Measurements from ENCODE around the gene ABCA6.

ABCA6 gene

DNA sequence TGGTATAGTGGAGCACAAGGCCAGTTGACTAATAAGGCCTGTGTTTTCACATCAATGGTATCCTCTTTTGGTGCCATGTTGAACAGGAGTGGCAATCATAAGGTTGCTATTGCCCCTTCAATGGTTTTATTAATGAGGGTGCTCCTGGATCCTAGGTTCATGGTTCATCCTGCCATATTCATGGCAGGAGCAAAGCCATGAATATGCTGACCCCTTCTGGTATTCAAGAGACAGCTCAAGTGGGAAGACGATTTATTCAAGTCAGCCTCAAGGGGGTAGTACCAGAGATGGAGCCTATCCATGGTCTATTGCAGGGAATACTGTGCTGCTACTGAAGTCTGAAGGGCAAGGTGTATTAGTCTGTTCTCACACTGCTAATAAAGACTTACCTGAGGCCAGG lies 83.5 kb downstream of the ABCA6 start:
- H3K4me3 ChIP-seq (ENCODE audit: low read length): no peak overlapping the region
- TF ChIP-seq, protein P1, sequence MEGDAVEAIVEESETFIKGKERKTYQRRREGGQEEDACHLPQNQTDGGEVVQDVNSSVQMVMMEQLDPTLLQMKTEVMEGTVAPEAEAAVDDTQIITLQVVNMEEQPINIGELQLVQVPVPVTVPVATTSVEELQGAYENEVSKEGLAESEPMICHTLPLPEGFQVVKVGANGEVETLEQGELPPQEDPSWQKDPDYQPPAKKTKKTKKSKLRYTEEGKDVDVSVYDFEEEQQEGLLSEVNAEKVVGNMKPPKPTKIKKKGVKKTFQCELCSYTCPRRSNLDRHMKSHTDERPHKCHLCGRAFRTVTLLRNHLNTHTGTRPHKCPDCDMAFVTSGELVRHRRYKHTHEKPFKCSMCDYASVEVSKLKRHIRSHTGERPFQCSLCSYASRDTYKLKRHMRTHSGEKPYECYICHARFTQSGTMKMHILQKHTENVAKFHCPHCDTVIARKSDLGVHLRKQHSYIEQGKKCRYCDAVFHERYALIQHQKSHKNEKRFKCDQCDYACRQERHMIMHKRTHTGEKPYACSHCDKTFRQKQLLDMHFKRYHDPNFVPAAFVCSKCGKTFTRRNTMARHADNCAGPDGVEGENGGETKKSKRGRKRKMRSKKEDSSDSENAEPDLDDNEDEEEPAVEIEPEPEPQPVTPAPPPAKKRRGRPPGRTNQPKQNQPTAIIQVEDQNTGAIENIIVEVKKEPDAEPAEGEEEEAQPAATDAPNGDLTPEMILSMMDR (conservative IDR thresholded peaks at IDR 0.05; ENCODE audit: low read depth, low read length): peak; percentile 4
- no peak for DNase-seq (ENCODE audit: low read depth)

DNA sequence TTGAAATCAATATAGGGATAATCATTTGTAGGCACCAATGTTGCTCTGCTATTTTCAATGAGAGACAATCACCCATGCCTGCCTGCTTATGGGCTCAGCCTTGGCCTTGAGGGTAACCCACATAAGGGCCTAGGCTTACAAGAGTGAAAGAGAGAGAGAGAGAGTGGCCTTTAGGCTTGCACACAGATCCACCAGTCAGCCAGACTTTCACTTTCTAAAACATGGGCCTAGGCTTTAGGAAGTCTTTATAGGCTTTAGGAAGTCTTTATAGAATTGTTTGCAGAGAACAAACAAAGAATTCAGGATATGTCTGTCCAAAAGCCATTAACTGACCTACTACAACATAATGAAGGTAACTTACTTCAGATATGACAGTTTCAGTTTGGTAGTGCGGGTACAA lies 84.4 kb downstream of the ABCA6 start:
- no peak for DNase-seq (ENCODE audit: low read depth)
- TF ChIP-seq, protein P1 (conservative IDR thresholded peaks at IDR 0.05; ENCODE audit: low read depth, low read length): no peak
- H3K4me3 ChIP-seq (ENCODE audit: low read length): no peak overlapping the region

DNA sequence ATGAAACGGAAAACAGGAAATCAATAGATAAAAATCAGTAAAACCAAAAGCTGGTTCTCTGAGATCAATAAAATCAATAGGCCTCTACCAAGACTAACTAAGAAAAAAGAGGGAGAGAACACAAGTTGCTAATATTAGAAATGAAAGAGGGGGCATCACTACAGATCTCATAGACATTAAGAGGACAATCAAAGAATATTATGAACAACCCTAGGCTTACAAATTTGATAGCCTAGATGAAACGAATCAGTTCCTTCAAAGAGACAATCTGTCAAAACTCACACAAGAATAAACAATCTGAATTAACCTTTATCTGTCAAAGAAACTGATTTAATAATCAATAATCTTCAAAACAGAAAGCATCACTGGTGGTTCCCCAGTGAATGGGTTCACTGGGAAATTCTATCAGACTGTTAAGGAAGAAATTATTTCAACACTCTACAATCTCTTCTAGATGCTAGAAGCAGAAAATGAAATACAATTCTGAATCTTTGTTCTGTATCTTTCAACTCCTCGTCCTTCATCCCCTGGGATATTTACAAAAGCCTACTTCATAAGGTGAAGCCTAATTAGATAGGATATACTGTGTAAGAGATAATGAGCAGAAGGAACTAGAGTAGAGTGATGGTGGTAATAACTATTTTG lies 85.4 kb downstream of the ABCA6 start:
- no peak for DNase-seq (ENCODE audit: low read depth)
- no peak overlapping the region for H3K4me3 ChIP-seq (ENCODE audit: low read length)
- TF ChIP-seq, protein P1 (conservative IDR thresholded peaks at IDR 0.05; ENCODE audit: low read depth, low read length): no peak

DNA sequence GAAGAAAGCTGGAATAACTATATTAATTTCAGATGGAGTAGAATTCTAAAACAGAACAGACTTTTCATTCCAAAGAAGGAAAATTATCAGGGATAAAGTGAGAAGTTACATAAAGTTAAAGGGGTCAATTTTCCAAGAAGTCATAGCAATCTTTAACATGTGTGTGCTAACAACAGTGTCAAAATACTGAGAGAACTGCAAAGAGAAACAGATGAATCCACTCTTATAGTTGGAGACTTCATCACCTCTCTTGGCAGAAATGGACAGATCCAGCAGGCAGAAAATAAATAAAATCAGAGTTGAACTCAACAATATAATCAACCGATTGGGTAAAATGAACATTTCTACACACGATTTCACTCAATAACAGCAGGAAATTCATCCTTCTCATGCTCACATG lies 86.4 kb downstream of the ABCA6 start:
- DNase-seq (ENCODE audit: low read depth): no peak
- TF ChIP-seq, protein P1 (conservative IDR thresholded peaks at IDR 0.05; ENCODE audit: low read depth, low read length): no peak
- no peak overlapping the region for H3K4me3 ChIP-seq (ENCODE audit: low read length)

DNA sequence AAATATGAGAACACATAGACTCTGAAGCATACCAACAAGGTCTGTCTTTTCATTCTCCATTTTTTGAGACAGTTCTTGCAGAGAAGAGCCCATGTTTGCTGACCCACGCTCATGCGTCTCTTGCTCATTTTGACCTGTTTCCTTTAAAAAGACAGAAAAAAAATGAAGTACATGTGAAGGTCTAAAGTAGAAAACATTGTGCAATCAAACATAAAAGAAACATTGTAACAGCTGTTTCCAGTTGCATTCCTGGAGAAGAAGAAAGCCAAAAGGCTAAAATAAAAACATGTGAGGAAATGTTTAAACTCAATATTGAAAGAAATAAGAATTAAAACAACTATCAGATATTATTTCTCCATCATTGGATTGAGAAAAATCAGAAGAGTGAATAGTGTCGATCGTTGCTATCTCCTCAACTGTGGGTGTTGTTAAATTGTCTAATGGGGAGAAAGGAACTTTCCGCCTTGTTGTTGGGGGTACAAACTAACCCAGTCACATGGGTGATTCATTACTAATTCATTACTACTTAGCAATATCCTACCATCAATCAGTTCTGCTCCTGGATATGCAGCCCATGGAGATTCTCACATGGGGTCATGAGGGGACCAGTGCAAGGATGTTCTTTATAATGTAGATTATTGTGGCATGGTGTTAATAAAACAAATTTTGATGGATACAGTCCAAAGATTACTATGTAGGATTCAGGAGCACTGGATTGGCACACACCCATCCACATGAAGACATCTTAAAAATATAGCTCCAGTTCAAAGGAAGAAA lies 90.5 kb downstream of the ABCA6 start:
- H3K4me3 ChIP-seq (ENCODE audit: low read length): no peak overlapping the region
- DNase-seq (ENCODE audit: low read depth): no peak
- TF ChIP-seq, protein P1 (conservative IDR thresholded peaks at IDR 0.05; ENCODE audit: low read depth, low read length): no peak

DNA sequence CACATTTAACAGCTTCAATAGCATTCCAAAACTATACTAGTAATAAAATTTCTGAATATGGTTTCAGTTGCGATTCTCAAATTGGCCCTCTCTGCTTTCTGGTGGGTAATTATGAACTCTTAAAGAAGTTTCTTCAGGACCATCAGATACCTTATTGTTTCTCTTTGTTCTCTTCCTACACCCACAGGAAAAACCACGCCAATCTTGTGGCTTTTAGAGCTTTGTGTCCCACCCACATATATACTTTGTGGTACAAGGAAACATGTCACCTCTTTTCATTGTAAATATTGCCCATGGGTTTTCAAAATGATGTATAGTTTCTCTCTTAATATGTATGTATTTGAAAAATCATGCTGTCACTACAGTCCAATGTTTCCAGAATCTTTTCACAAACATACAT lies 93.1 kb downstream of the ABCA6 start:
- TF ChIP-seq, protein P1 (conservative IDR thresholded peaks at IDR 0.05; ENCODE audit: low read depth, low read length): no peak
- H3K4me3 ChIP-seq (ENCODE audit: low read length): no peak overlapping the region
- no peak for DNase-seq (ENCODE audit: low read depth)

Measured in retinal pigment epithelial cell (primary cell).